ENCODE data around the gene FBLN1. TPM values are rescaled to one million over a fixed set of nuclear protein-coding genes. Genes with fewer than 3 reads are reported as not detected.

Gene FBLN1
- total RNA-seq, 4 donors from 2014 or later, result 48.6 to 92.1 (median 68.9) TPM

- no peak for TF ChIP-seq CTCF (IDR thresholded peaks at IDR 0.05)
- H3K4me3 ChIP-seq, result no peak overlapping the region
- no peaks in the 10 kb centered on the region for H3K9me3 ChIP-seq
- H3K27ac ChIP-seq, result no peak overlapping the region
- 87 to 93% methylated on average over 5 to 15 of the region's 15 CpGs for WGBS, 2 donors (ENCODE audit: low coverage in 1 of 2)
- intact Hi-C loops (cut with DNase I; ENCODE audit: low total_unique reads), result no loop called here
- no peak for DNase-seq
- peaks cover 51% of the 10 kb centered on the region for H3K27me3 ChIP-seq
- peaks cover 0 to 4% (median 0%) of the 10 kb centered on the region in 4 donors for H3K4me1 ChIP-seq
- H3K36me3 ChIP-seq, result no peaks in the 10 kb centered on the region
- in situ Hi-C loops (cut with MboI; ENCODE audit: low pct_ligation_motif_present in 1 of 4, low pct_unique_long_range_greater_than_20kb in 1 of 4, low sequenced_read_pairs in 3 of 4), result loop anchor here in 1 of 4 donors (10.0 kb wide), 1 partner anchor 354 kb away; no protein-coding TSS in a partner anchor
These were observed 127.8 kb downstream of the FBLN1 start for GRCh38 chr22:45630436-45630835.

GRCh38 chr22:45631140-45631840 lies 128.6 kb downstream of the FBLN1 start:
- TF ChIP-seq EP300 (IDR thresholded peaks at IDR 0.05; ENCODE audit: low read depth), result no peak
- Histone ChIP-seq H3K36me3 (no peaks in the 10 kb centered on the region), H3K4me3 (no peak overlapping the region), H3K9me3 (no peaks in the 10 kb centered on the region), H3K27ac (no peak overlapping the region), H3K4me1 (peaks cover 0 to 4% (median 0%) of the 10 kb centered on the region in 4 donors), H3K27me3 (peaks cover 44% of the 10 kb centered on the region)
- intact Hi-C loops (cut with DNase I; ENCODE audit: low total_unique reads) (no loop called here), in situ Hi-C loops (cut with MboI; ENCODE audit: low pct_ligation_motif_present in 1 of 4, low pct_unique_long_range_greater_than_20kb in 1 of 4, low sequenced_read_pairs in 3 of 4) (loop anchor here in 1 of 4 donors (10.0 kb wide), 1 partner anchor 354 kb away; no protein-coding TSS in a partner anchor)
- no peak for DNase-seq
- 55 to 68% methylated on average over 8 to 12 of the region's 12 CpGs for WGBS, 2 donors (ENCODE audit: low coverage in 1 of 2)

- intact Hi-C loops (cut with DNase I; ENCODE audit: low total_unique reads), result no loop called here
- no peak overlapping the region for H3K4me3 ChIP-seq
- peaks cover 44% of the 10 kb centered on the region for H3K27me3 ChIP-seq
- no peak overlapping the region for H3K27ac ChIP-seq
- in situ Hi-C loops (cut with MboI; ENCODE audit: low pct_ligation_motif_present in 1 of 4, low pct_unique_long_range_greater_than_20kb in 1 of 4, low sequenced_read_pairs in 3 of 4), result loop anchor here in 1 of 4 donors (10.0 kb wide), 1 partner anchor 353 kb away; no protein-coding TSS in a partner anchor
- WGBS, 2 donors (ENCODE audit: low coverage in 1 of 2), result 85 to 89% methylated on average over 5 to 7 of the region's 7 CpGs
- no peaks in the 10 kb centered on the region for H3K4me1 ChIP-seq
- no peak for TF ChIP-seq CTCF (IDR thresholded peaks at IDR 0.05)
- TF ChIP-seq EP300 (IDR thresholded peaks at IDR 0.05; ENCODE audit: low read depth), result no peak
- no peak for DNase-seq
- H3K9me3 ChIP-seq, result no peaks in the 10 kb centered on the region
- no peaks in the 10 kb centered on the region for H3K36me3 ChIP-seq
These were observed 129.2 kb downstream of the FBLN1 start for GRCh38 chr22:45631841-45632238.

GRCh38 chr22:45632791-45633515 lies 130.3 kb downstream of the FBLN1 start:
- in situ Hi-C loops (cut with MboI; ENCODE audit: low pct_ligation_motif_present in 1 of 4, low pct_unique_long_range_greater_than_20kb in 1 of 4, low sequenced_read_pairs in 3 of 4), result loop anchor here in 1 of 4 donors (10.0 kb wide), 1 partner anchor 352 kb away; no protein-coding TSS in a partner anchor
- Histone ChIP-seq H3K36me3 (no peaks in the 10 kb centered on the region), H3K27me3 (peaks cover 44% of the 10 kb centered on the region), H3K27ac (no peak overlapping the region), H3K4me3 (no peak overlapping the region), H3K4me1 (no peaks in the 10 kb centered on the region), H3K9me3 (no peaks in the 10 kb centered on the region)
- no peak for DNase-seq
- TF ChIP-seq POLR2AphosphoS5 (IDR thresholded peaks at IDR 0.05) (no peak), CTCF (IDR thresholded peaks at IDR 0.05) (no peak), POLR2A (IDR thresholded peaks at IDR 0.05) (no peak), EP300 (IDR thresholded peaks at IDR 0.05; ENCODE audit: low read depth) (no peak)
- intact Hi-C loops (cut with DNase I; ENCODE audit: low total_unique reads), result no loop called here
- WGBS, 2 donors (ENCODE audit: low coverage in 1 of 2), result 0 to 27% methylated on average over 1 to 15 of the region's 15 CpGs

Data from transverse colon (tissue), 4 donors.